H1 (cell line): ENCODE results near the gene NAGS. TPM values are rescaled to one million over a fixed set of nuclear protein-coding genes. Genes with fewer than 3 reads are reported as not detected.

Experiments
- CTCF ChIA-PET: fragments of 300-600 bp; sonication (Branson Sonifier 250); formaldehyde crosslinking; loops from one replicate; lab custom pipeline; 2021; ENCODE audit not compliant: partially characterized antibody; lab: Charles Lee
- POLR2A ChIA-PET: fragments of 300-600 bp; sonication (Branson Sonifier 250); formaldehyde crosslinking; loops from one replicate; lab custom pipeline; 2021; ENCODE audit warnings: inconsistent platforms; ENCODE audit not compliant: partially characterized antibody; lab: Charles Lee
- DNase-seq, 2 experiments: peaks; one replicate each; pipeline versions ENCODE4 v3.0.0 to v3.0.0-alpha.2; 2010 to 2022; ENCODE audit warnings: low spot score in 2 of 2, low read depth in 1 of 2, mixed read lengths in 1 of 2
- FAIRE-seq: peaks from 2 replicates; lab custom pipeline; 2011; peaks lifted over from hg19 to GRCh38; lab: Jason Lieb, UNC
- H2AFZ ChIP-seq: 2 replicates; pipeline ENCODE4 v1.8.1; 2012; ENCODE audit warnings: low read length, inconsistent platforms
- H2AK5ac ChIP-seq: 2 replicates; pipeline ENCODE4 v1.6.1; 2013; ENCODE audit warnings: low read depth, low read length
- H2BK120ac ChIP-seq: replicated peaks from 2 replicates; pipeline ENCODE3; 2013; ENCODE audit warnings: low read depth, low read length, inconsistent platforms
- H2BK12ac ChIP-seq: 2 replicates; pipeline ENCODE4 v1.6.1; 2013; ENCODE audit warnings: low read depth, low read length
- H2BK15ac ChIP-seq: 2 replicates; pipeline ENCODE4 v1.6.1; 2013; ENCODE audit warnings: low read length
- H2BK20ac ChIP-seq: 2 replicates; pipeline ENCODE4 v1.6.1; 2013; ENCODE audit warnings: low read length
- H2BK5ac ChIP-seq: 2 replicates; pipeline ENCODE4 v1.6.1; 2013; ENCODE audit warnings: low read depth, low read length
- H3K14ac ChIP-seq: 2 replicates; pipeline ENCODE4 v1.6.1; 2013; ENCODE audit warnings: inconsistent platforms; ENCODE audit not compliant: insufficient read length
- H3K18ac ChIP-seq: 2 replicates; pipeline ENCODE4 v1.6.1; 2013; ENCODE audit warnings: low read length; ENCODE audit errors: extremely low read depth
- H3K23ac ChIP-seq: 2 replicates; pipeline ENCODE4 v1.6.1; 2013; ENCODE audit warnings: inconsistent platforms; ENCODE audit not compliant: insufficient read length
- H3K23me2 ChIP-seq: 2 replicates; pipeline ENCODE4 v1.6.1; 2013; ENCODE audit warnings: low read depth, low read length
- H3K27ac ChIP-seq: 2 replicates; pipeline ENCODE4 v1.6.1; 2011; ENCODE audit warnings: low read depth, low read length, inconsistent platforms
- H3K27me3 ChIP-seq, 4 experiments: replicated peaks in 1 of 4; 1 replicate in 1 of 4; 2 replicates in 3 of 4; pipeline versions ENCODE4 v1.6.1 to v1.8.1; 2011 to 2013; ENCODE audit warnings: low read length in 3 of 4, mild to moderate bottlenecking in 3 of 4, inconsistent platforms in 2 of 4, mixed read lengths in 2 of 4, moderate library complexity in 1 of 4; ENCODE audit not compliant: control insufficient read depth in 3 of 4, insufficient read depth in 3 of 4; ENCODE audit errors: extremely low read depth in 1 of 4
- H3K36me3 ChIP-seq, 4 experiments: 2 replicates each; pipeline versions ENCODE4 v1.6.1 to v1.8.1; 2011 to 2013; ENCODE audit warnings: mild to moderate bottlenecking in 4 of 4, low read length in 3 of 4, moderate library complexity in 2 of 4, control low read depth in 1 of 4, inconsistent platforms in 1 of 4; ENCODE audit not compliant: insufficient read depth in 4 of 4, control insufficient read depth in 2 of 4
- H3K4ac ChIP-seq: replicated peaks from 2 replicates; pipeline ENCODE3; 2013; ENCODE audit warnings: low read length, low read depth, mixed read lengths, inconsistent platforms; ENCODE audit not compliant: insufficient read length
- H3K4me1 ChIP-seq, 4 experiments: replicated peaks in 1 of 4; 1 replicate in 1 of 4; 2 replicates in 3 of 4; pipeline versions ENCODE4 v1.6.1 to v1.8.1; 2011 to 2013; ENCODE audit warnings: low read length in 3 of 4, inconsistent platforms in 2 of 4, mixed read lengths in 1 of 4; ENCODE audit not compliant: insufficient read depth in 4 of 4, control insufficient read depth in 3 of 4
- H3K4me2 ChIP-seq, 2 experiments: 2 replicates each; pipeline versions ENCODE4 v1.6.1 to v1.8.1; 2011 to 2013; ENCODE audit warnings: low read depth in 2 of 2, low read length in 2 of 2, control low read depth in 1 of 2, inconsistent platforms in 1 of 2, mild to moderate bottlenecking in 1 of 2; ENCODE audit not compliant: insufficient read depth in 1 of 2
- H3K4me3 ChIP-seq, 4 experiments: fragments of 200-600, 300-600 bp in 1 of 4; sonication (generic), shearing (Covaris generic), sonication (Bioruptor Twin) in 1 of 4; 2 replicates each; pipeline versions ENCODE4 v1.5.1 to v1.8.1; 2011 to 2016; ENCODE audit warnings: low read length in 4 of 4, low read depth in 3 of 4, control low read depth in 2 of 4, inconsistent platforms in 2 of 4, mild to moderate bottlenecking in 2 of 4, mixed read lengths in 1 of 4, moderate library complexity in 1 of 4; ENCODE audit not compliant: insufficient read depth in 2 of 4; ENCODE audit errors: extremely low read depth in 1 of 4
- H3K56ac ChIP-seq: replicated peaks from 2 replicates; pipeline ENCODE3; 2013; ENCODE audit warnings: low read depth, mild to moderate bottlenecking, mixed read lengths, low read length, inconsistent platforms; ENCODE audit not compliant: insufficient read length
- H3K79me1 ChIP-seq: 2 replicates; pipeline ENCODE4 v1.6.1; 2013; ENCODE audit warnings: low read depth, low read length, control low read depth
- H3K79me2 ChIP-seq, 2 experiments: 2 replicates each; pipeline versions ENCODE4 v1.6.1 to v1.8.1; 2012 to 2013; ENCODE audit warnings: low read length in 2 of 2, mild to moderate bottlenecking in 2 of 2, inconsistent platforms in 1 of 2; ENCODE audit not compliant: insufficient read depth in 2 of 2, control insufficient read depth in 1 of 2
- H3K9ac ChIP-seq, 4 experiments: replicated peaks in 1 of 4; 1 replicate in 1 of 4; 2 replicates in 3 of 4; pipeline versions ENCODE4 v1.6.1 to v1.8.1; 2011 to 2013; ENCODE audit warnings: low read depth in 3 of 4, low read length in 3 of 4, control low read depth in 2 of 4, mild to moderate bottlenecking in 2 of 4, moderate library complexity in 2 of 4, inconsistent platforms in 1 of 4; ENCODE audit errors: extremely low read depth in 1 of 4
- H3K9me3 ChIP-seq, 2 experiments: 2 replicates each; pipeline versions ENCODE4 v1.6.1 to v1.8.1; 2012 to 2013; ENCODE audit warnings: mild to moderate bottlenecking in 2 of 2, moderate library complexity in 2 of 2, control low read depth in 1 of 2, inconsistent platforms in 1 of 2, low read depth in 1 of 2, low read length in 1 of 2, mixed read lengths in 1 of 2; ENCODE audit not compliant: insufficient read depth in 2 of 2
- H4K20me1 ChIP-seq, 2 experiments: replicated peaks in 1 of 2; 2 replicates each; pipeline versions ENCODE3 to v1.8.1; 2011 to 2013; ENCODE audit warnings: inconsistent platforms in 2 of 2, low read length in 2 of 2, mild to moderate bottlenecking in 1 of 2; ENCODE audit not compliant: insufficient read depth in 2 of 2, control insufficient read depth in 1 of 2
- H4K5ac ChIP-seq: 2 replicates; pipeline ENCODE4 v1.6.1; 2013; ENCODE audit warnings: low read length, low read depth, mixed read lengths, inconsistent platforms; ENCODE audit not compliant: insufficient read length
- H4K8ac ChIP-seq: 2 replicates; pipeline ENCODE4 v1.8.0; 2013; ENCODE audit warnings: mild to moderate bottlenecking, moderate library complexity, low read length, inconsistent platforms; ENCODE audit not compliant: insufficient read depth; ENCODE audit errors: extremely low read depth
- H4K91ac ChIP-seq: replicated peaks from 2 replicates; pipeline ENCODE3; 2013; ENCODE audit warnings: low read length, mixed read lengths, inconsistent platforms; ENCODE audit not compliant: insufficient read length
- CBX5 ChIP-seq: fragments of 300-800, 300-1000 bp; sonication (generic); IDR thresholded peaks from 2 replicates; pipeline ENCODE4 v1.7.1; 2016; ENCODE audit warnings: antibody characterized with exemption, low read length, low read depth
- CHD2 ChIP-seq: IDR thresholded peaks from 2 replicates; pipeline ENCODE4 v1.6.1; 2012; ENCODE audit warnings: low read length, improper control_type of control experiment
- CTBP2 ChIP-seq: IDR thresholded peaks from 2 replicates; pipeline ENCODE4 v1.7.0; 2011; ENCODE audit warnings: borderline replicate concordance, mild to moderate bottlenecking, moderate library complexity, mixed read lengths, low read length; ENCODE audit not compliant: insufficient read depth, insufficient read length
- GTF2F1 ChIP-seq: IDR thresholded peaks from 2 replicates; pipeline ENCODE4 v1.6.1; 2012; ENCODE audit warnings: low read depth, low read length, improper control_type of control experiment, borderline replicate concordance
- KDM4A ChIP-seq: IDR thresholded peaks from one replicate; pipeline ENCODE4 v1.7.1; 2012; ENCODE audit warnings: low read depth, mild to moderate bottlenecking, moderate library complexity, low read length, inconsistent platforms; ENCODE audit not compliant: severe bottlenecking
- KDM5A ChIP-seq: fragments of 200-600 bp; IDR thresholded peaks from 2 replicates; pipeline ENCODE4 v1.7.1; 2012; ENCODE audit warnings: mild to moderate bottlenecking, low read length, inconsistent platforms, mixed read lengths
- NANOG ChIP-seq: IDR thresholded peaks from 2 replicates; pipeline ENCODE4 v1.6.1; 2011; ENCODE audit warnings: low read length, low read depth, mild to moderate bottlenecking, inconsistent platforms; ENCODE audit not compliant: insufficient read depth, poor library complexity, severe bottlenecking
- PHF8 ChIP-seq: fragments of 200-600 bp; sonication (generic); conservative IDR thresholded peaks from 2 replicates; pipeline ENCODE4 v1.7.1; 2012; ENCODE audit warnings: low read depth, mild to moderate bottlenecking, inconsistent platforms, low read length, moderate library complexity
- SIX5 ChIP-seq: IDR thresholded peaks from 2 replicates; pipeline ENCODE4 v1.6.1; 2011; ENCODE audit warnings: mild to moderate bottlenecking, low read depth, low read length
- SP4 ChIP-seq: IDR thresholded peaks from 2 replicates; pipeline ENCODE4 v1.6.1; 2012; ENCODE audit warnings: low read length, inconsistent platforms
- TAF7 ChIP-seq: optimal IDR thresholded peaks from 2 replicates; pipeline ENCODE3; 2011; ENCODE audit warnings: low read depth, mild to moderate bottlenecking, inconsistent platforms, low read length, moderate library complexity, borderline replicate concordance
- TEAD4 ChIP-seq: IDR thresholded peaks from 2 replicates; pipeline ENCODE4 v1.6.1; 2012; ENCODE audit warnings: low read depth, low read length, inconsistent platforms, mixed read lengths
- ZNF274 ChIP-seq: IDR thresholded peaks from 2 replicates; pipeline ENCODE4 v1.7.0; 2012; ENCODE audit warnings: low read length, borderline replicate concordance; ENCODE audit errors: extremely low read depth
- WGBS, 2 experiments: shearing (Covaris generic) in 1 of 2; methylation state at CpG; one replicate each; pipeline versions ENCODE4 v1.1.6 to v1.1.7; 2013 to 2015; ENCODE audit warnings: low lambda C conversion rate in 2 of 2, mixed read lengths in 2 of 2, inconsistent platforms in 1 of 2, low coverage in 1 of 2, missing lambda C conversion rate in 1 of 2; ENCODE audit not compliant: insufficient replicate concordance in 2 of 2, insufficient coverage in 1 of 2, insufficient read length in 1 of 2; ENCODE audit errors: extremely low coverage in 1 of 2, missing lambda C conversion rate in 1 of 2; 5-methylcytosine and 5-hydroxymethylcytosine counted together
- polyA plus RNA-seq, 7 experiments: library from polyadenylated mRNA; depleted of rRNA in 3 of 7; stranded (reverse) in 5 of 7; unstranded in 2 of 7; fragments of >200 nt in 5 of 7; fragments of 200-250 nt in 2 of 7; gene quantifications; 1 replicate in 5 of 7; 2 replicates in 1 of 7; 4 replicates in 1 of 7; pipeline versions ENCODE4 v1.2.1 to v1.2.3, GENCODE V29; 2011 to 2013; ENCODE audit warnings: missing spikeins in 2 of 7, mixed read lengths in 2 of 7
- total RNA-seq: library from RNA; stranded (reverse); fragmentation: NEBNext Ultra II Directional; extraction: Animal tissue kit (Norgen Biotek cat#: 25700); gene quantifications from 2 replicates; pipeline ENCODE4 v1.2.1, GENCODE V29; 2021
- TF ChIP-seq, protein P1 (sequence below): IDR thresholded peaks from 2 replicates; pipeline ENCODE4 v1.6.1; 2012; ENCODE audit warnings: inconsistent platforms

The NAGS gene
- total and polyA plus RNA-seq, 2 of the 8 experiments (the other 6 are each of a cell fraction or from before 2014, with no cell fraction given) = 4.0 to 5.1 TPM

GRCh38 chr17:44024853-44025252, 20.4 kb downstream of the NAGS start:
- Histone ChIP-seq H3K79me2 (no peaks in the 10 kb centered on the region), H3K4me3 (no peak overlapping the region), H3K9me3 (no peaks in the 10 kb centered on the region), H2BK15ac (no peak overlapping the region), H4K91ac (no peak overlapping the region), H3K9ac (no peak overlapping the region), H3K23ac (no peak overlapping the region), H3K56ac (no peak overlapping the region), H3K14ac (no peak overlapping the region), H2BK5ac (no peak overlapping the region), H3K23me2 (no peaks in the 10 kb centered on the region), H3K27me3 (no peaks in the 10 kb centered on the region), H4K8ac (no peak overlapping the region), H3K4me2 (no peak overlapping the region), H3K4me1 (no peaks in the 10 kb centered on the region), H3K79me1 (no peaks in the 10 kb centered on the region; the same call in 1 of the 2 replicates), H3K36me3 (peaks cover 0 to 14% (median 3%) of the 10 kb centered on the region in 4 experiments; a peak in 7 of 8 replicates), H3K27ac (no peak overlapping the region), H4K5ac (no peak overlapping the region), H2BK120ac (no peak overlapping the region), H2AK5ac (no peak overlapping the region), H2BK12ac (no peak overlapping the region), H3K18ac (no peak overlapping the region), H2BK20ac (no peak overlapping the region), H3K4ac (no peak overlapping the region), H4K20me1 (peaks cover 0 to 8% of the 10 kb centered on the region in 2 experiments), H2AFZ (no peak overlapping the region)
- ChIA-PET CTCF (interaction anchor here (0.9 to 13.3 kb wide), 5 partner anchors 16 to 97 kb away, joined by 3 to 108 read pairs (median 5); no protein-coding TSS in a partner anchor), POLR2A (interaction anchor here (0.6 to 6.9 kb wide), 6 partner anchors 9 to 45 kb away, joined by 3 to 55 read pairs (median 14); partner anchors contain the start of gene TMEM101)
- 97% methylated on average over 4 of the region's 4 CpGs; no CpG with 5 or more reads in 1 of the 2 experiments for WGBS, 2 experiments
- FAIRE-seq (no peak), DNase-seq (no peak)
- TF ChIP-seq SP4 = no peak
- no peak for TF ChIP-seq NANOG
- TF ChIP-seq KDM4A = no peak
- no peak for TF ChIP-seq KDM5A
- no peak for TF ChIP-seq ZNF274
- TF ChIP-seq, protein P1, sequence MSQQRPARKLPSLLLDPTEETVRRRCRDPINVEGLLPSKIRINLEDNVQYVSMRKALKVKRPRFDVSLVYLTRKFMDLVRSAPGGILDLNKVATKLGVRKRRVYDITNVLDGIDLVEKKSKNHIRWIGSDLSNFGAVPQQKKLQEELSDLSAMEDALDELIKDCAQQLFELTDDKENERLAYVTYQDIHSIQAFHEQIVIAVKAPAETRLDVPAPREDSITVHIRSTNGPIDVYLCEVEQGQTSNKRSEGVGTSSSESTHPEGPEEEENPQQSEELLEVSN = no peak
- TF ChIP-seq TAF7 = no peak
- TF ChIP-seq SIX5 = no peak
- no peak for TF ChIP-seq CBX5
- TF ChIP-seq PHF8 = no peak
- TF ChIP-seq GTF2F1 = no peak
- TF ChIP-seq TEAD4 = no peak
- no peak for TF ChIP-seq CTBP2
- TF ChIP-seq CHD2 = no peak
